ENCODE data around the gene SHISA6.

DNA sequence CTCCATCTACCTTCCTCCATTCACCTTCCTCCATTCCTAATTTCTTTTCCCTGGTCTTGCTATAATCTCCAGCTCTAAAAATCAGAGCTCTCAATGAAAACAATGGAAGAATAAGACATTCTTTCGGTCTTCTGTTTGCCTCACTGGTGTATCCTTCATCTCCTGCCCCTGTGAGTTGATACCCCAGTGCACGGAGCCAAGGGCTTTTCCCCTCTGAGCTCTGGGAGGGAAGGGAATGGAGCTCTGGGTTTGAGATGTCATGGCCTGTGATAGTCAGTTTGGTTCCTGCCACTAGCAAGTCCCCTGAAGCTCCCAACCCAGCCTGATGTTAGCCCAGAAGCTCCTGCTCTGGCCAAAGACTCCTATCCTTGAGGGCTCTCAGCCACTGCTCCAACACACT is 320.7 kb downstream of the SHISA6 start:
- TF ChIP-seq, protein P1, sequence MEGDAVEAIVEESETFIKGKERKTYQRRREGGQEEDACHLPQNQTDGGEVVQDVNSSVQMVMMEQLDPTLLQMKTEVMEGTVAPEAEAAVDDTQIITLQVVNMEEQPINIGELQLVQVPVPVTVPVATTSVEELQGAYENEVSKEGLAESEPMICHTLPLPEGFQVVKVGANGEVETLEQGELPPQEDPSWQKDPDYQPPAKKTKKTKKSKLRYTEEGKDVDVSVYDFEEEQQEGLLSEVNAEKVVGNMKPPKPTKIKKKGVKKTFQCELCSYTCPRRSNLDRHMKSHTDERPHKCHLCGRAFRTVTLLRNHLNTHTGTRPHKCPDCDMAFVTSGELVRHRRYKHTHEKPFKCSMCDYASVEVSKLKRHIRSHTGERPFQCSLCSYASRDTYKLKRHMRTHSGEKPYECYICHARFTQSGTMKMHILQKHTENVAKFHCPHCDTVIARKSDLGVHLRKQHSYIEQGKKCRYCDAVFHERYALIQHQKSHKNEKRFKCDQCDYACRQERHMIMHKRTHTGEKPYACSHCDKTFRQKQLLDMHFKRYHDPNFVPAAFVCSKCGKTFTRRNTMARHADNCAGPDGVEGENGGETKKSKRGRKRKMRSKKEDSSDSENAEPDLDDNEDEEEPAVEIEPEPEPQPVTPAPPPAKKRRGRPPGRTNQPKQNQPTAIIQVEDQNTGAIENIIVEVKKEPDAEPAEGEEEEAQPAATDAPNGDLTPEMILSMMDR (IDR thresholded peaks at IDR 0.05; ENCODE audit: low read length): no peak
- TF ChIP-seq EZH2 (IDR thresholded peaks at IDR 0.05; ENCODE audit: borderline replicate concordance, low read length): no peak
